ENCODE measurements around the gene ID4.

Gene ID4

GRCh38 chr6:19860235-19860877 is 23.2 kb downstream of the ID4 start:
- DNase-seq (ENCODE audit: low spot score), result no peak

DNA sequence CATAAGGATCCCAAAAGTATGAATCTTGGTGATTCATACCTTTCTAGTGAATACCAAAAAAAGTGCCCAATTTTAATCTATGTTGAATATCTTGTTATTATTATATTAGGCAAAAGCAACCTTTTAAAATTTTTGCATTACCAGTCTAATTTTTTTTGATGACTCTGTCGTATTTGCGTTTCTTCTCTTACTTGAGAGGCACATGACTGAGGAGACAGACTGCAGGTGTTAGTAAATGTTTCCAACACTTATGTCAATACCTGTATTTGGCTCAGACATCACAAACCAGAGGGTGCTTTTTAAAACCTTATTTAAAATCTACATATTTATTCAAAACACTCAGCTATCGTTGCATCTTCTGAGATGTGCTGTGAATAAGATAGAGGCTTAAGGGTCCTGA is 27.1 kb downstream of the ID4 start:
- no peak for DNase-seq (ENCODE audit: low spot score)

DNA sequence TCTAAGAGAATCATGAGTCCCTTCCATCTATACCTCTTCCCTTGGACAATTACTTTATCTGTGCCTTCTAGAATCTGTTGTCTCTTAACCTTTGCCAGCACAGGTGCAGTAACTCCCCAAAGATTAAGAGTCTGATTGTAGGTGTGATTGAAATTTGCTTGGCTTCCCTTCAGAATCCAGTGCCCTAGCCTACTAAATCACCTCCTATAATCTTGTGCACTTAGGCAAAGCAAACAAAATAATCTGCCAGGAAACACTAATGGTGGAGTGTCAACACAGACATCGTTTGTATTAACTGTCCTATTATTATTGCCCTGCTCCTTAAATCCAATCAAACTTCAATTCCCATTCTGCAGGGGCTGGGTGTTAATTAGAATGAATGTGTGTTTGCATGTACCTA is 28.0 kb downstream of the ID4 start:
- DNase-seq (ENCODE audit: low spot score), result no peak

DNA sequence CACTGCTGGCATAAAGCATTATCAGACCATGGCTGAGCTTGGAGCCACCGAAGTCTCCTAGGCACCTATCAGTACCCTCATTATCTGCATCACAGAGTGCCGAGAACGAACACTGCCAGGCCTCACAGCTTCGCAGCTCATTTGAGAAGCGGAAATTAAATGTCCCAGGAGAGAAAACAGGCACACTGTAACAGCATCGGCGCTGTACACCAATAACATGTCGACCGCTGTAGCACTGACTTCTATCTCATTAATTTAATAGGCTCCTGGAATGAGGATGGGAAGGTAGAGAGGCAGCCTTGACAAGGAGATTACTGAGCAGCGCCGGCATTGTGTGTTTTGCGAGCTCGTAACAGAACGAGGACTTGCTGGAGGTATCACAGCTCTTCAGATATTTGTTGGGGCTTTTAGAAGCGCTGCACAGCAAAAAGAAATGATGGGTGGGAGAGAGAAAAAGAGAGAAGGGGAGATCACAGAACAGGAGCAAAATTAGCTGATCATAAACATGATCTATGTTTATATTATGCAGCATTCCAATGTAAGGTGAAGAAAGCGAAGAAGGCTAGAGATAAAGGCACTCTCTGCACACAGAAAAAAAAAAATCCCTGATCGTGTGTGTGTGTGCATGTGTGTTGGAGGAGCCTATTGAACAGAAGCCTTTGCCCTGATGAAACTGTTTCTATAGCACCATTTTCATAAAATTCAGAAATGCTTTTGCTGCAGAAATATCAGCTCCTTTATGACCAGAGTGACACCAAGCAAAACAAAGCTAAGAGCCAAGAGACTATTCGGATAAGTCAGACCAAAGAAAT is 29.2 kb downstream of the ID4 start:
- DNase-seq (ENCODE audit: low spot score), result no peak

- peak; percentile 98 for DNase-seq (ENCODE audit: low spot score)
Measured at GRCh38 chr6:19866985-19867627, 29.9 kb downstream of the ID4 start.

GRCh38 chr6:19869464-19869863 is 32.3 kb downstream of the ID4 start:
- no peak for DNase-seq (ENCODE audit: low spot score)

GRCh38 chr6:19870322-19870721 is 33.2 kb downstream of the ID4 start:
- DNase-seq (ENCODE audit: low spot score), result no peak

DNA sequence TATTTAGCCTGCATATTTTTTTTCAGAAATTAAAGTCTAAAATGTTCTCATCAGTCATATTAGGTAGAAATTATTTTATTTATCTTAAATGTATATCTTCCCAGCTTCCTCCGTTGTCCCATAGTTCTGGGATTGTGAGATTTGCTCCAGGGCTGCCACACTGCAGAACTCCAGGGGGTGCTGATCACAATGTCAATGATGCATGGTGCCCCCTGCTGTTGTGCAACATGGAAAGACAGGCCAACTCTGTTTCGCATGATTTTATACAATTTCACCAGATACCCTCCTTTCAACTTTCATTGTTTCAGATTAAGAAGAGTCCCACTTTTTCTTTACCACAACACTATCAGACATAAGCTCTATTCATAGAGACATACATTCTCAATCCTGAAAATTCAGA is 35.9 kb downstream of the ID4 start:
- no peak for DNase-seq (ENCODE audit: low spot score)

DNA sequence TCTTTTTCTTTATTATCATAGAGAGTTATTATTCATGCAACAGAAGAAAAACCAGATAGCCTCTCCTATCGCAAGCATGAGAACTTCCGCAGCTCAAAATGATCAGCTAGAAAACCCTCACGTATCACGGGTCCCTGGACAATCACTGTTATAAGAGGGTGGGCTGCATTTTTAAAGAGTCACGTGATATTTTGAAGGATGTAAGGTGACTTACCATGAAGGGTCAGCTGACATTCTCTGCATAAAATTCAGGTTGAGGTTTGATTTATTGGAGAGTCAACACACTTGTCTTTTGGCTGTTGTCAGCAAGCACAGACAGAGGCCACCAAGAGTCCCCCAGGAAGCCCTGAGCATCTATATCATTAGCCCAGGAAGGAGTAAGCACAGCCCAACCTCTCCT is 39.5 kb downstream of the ID4 start:
- no peak for DNase-seq (ENCODE audit: low spot score)

DNA sequence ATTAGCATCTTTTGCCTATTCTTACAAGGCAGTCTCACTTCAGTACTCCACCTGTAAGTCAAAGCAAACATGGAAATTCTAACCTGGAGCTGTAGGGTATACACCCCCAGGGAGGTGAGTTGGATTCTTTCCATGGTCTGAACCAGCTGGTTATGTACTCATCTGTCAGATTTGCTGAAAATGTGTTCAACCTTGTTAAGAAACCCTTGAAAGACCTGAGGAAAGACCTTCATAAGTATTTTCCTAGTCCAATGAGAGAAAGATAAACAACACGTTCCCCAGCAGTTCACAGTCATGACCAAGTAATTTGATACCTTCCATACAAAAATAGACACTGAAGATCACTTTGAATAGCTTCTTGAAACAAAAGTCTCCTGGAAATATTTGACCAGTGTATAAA is 42.5 kb downstream of the ID4 start:
- no peak for DNase-seq (ENCODE audit: low spot score)

DNA sequence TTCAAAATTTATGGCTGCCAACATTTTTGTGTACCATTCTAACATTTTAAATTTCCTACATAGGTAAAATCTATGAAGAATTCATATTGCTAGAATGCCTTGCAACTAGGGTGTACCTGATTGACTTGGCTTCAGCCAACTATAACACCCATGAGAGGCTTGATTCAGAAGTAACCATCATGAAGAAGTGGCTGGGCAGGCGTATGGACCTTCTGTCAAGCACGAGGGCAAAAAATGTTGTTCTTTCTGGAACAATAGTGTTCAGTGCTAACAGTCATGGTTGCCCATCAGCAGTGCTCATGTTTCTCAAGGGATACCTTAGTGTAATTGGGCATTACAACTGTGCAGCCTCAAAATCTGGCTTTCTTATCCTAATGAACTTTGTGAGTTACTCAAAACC is 42.9 kb downstream of the ID4 start:
- DNase-seq (ENCODE audit: low spot score), result no peak

- no peak for DNase-seq (ENCODE audit: low spot score)
Measured at GRCh38 chr6:19891451-19891850, 54.3 kb downstream of the ID4 start.

Measured in COLO829 (cell line).